GM21737 (cell line): ENCODE results near the gene PDE9A.
"Not testable (repeated sequence)": the region's sequence is repeated elsewhere in the genome, so short reads cannot be mapped to it uniquely, and the experiment has no call there.

Experiments used
- ATAC-seq: cut with Tn5 transposase; IDR thresholded peaks from one replicate; pipeline ENCODE4 v1.9.1; 2021; ENCODE audit warnings: mild to moderate bottlenecking, moderate library complexity; ENCODE audit not compliant: unreplicated experiment

Gene PDE9A

DNA sequence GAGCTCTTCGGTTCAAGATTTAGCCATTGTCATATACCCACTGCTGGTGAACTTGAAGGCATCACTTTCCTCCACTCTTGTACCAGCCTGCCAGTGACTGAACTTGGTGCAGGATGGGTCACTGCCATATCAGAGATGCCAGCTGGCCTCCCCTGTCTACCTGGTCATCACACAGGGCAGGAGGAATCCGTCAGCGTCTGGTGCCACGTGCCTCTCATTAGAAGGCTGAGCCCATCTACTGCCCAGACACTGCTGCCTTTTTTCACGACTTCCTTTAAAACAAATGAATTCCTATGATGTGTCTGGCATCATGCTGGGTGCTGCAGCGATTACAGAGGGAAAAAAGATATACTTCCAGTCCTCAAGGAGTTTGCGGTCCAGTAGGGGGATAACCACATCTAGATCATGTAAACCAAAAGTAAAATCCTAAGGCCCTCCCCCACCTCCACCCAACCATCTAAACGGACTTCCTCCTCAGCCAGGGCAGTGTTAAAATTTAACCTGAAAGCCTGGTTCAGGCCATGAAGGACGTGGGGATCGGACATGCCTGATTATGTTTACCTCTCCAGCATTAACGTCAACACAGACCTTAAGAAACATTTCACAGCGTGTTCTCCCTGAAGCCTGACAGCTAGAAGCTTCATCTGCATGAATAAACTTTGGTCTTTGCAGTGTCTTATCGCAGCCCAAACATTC, 29.2 kb upstream of the PDE9A start:
- no peak for ATAC-seq

DNA sequence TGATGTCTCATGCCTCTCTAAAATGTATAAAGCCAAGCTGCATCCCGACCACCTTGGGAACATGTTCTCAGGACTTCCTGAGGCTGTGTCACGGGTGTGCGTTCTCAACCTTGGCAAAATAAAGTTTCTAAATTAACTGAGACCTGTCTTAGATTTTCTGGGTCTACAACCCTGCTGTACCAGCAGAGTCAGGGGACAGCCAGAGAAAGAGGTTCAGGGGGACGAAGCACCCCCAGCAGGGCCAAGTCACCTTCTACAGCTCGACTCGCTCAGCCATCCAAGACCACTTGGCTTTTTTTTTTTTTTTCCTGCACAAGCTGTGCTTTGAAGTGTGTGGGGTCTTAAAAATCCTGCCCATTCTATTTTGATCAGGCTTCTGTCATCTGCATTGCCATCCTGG, 28.5 kb upstream of the PDE9A start:
- no peak for ATAC-seq

DNA sequence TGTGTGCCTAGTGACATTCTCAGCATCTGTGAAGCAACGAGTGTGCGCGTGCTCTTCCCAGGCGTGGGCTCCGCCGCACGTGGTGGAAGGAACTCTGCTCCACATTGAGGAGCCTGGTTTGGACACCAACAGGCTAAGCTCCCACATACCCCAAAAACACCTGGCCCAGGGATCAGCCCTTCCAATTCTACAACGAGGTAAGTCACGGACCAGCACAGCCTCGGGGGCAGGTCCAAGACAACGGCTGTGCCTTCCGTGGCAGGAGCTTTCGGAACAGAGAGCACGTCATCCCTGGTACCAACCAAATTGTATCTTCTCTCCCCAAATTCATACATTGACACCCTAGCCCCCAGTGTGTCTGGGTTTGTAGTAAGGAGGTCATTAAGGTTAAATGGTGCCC, 27.2 kb upstream of the PDE9A start:
- ATAC-seq: no peak

DNA sequence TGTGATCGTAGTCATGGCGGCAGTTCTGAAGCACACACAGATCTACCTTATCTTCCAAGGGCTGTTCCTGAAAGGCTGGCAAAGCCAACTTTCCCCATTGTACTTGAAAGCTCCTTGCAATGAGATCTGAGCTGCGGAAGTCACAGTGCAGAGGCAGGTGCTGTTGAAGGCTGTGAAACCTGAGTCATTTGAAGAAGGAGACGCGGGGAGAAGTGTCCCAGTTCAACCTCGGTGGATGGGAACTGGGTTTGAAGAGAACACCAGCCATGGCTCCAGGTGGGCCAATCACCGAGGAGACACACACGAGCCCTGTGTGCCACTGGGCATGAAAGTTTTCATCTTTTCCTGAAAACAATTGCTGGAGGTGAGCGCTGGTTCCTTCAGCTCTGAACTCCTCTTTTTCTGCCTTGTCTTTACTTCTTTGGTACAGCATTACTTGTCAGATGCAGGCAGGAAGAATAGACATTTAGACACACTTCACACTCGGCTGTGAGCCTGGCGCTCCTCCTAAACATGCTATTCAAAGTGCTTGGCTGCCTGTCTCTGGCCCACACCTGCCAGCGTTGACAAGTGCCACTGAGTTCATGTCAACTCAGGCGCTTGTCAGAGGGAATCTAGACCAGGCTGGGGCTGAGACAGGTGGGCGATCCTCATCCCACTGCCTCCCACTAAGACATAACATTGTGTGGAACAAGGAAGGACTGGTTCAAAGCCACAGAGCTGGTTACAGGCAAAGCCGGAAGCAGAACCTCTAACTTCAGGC, 25.7 kb upstream of the PDE9A start:
- no peak for ATAC-seq

DNA sequence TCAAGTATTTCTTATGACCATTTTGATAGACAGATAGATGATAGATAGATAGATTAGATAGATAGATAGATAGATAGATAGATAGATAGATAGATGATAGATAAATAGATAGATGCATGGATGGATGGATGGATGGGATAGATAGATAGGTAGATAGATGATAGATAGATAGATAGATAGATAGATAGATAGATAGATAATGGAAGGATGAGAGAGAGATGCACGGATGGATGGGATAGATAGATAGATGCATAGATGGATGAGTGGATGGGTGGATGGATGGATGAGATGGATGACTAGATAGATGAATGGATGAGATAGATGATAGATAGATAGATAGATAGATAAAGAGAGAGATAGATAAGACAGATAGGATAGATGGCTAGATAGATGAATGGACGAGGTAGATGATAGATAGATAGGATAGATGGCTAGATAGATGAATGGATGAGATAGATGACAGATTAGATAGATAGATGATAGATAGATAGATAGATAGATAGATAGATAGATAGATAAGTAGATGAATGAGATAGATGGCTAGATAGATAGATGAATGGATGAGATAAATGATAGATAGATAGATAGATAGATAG, 24.9 kb upstream of the PDE9A start:
- not testable (repeated sequence) for ATAC-seq

DNA sequence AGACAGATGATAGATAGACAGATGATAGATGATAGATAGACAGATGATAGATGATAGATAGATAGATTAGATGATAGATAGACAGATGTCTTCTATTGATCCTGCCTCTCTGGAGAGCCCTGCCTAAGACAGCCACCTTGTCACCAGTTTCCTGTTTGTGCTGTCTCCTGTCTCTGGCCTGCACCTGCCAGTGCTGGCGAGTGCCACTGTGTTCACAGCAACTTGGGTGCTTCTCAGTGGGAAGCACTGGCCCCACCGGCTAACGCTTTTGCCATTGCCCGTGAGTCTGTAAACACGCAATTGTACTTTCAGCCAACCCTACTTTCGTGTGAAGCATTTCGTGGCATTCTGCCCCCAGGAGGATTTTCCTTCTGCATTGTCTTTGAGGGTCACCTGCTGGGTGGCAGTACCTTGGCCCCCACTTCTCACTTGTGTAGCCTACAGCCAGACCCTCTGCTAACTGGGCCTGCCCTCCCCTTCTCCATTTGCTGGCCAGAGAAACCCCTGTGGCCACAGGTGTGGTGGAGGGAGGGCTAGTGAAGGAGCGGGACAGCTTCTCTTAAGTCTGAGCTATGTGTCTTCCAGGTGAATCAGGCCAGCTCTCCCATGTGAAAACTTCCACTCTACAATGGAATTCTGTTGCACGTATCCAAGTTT, 23.4 kb upstream of the PDE9A start:
- ATAC-seq: no peak

DNA sequence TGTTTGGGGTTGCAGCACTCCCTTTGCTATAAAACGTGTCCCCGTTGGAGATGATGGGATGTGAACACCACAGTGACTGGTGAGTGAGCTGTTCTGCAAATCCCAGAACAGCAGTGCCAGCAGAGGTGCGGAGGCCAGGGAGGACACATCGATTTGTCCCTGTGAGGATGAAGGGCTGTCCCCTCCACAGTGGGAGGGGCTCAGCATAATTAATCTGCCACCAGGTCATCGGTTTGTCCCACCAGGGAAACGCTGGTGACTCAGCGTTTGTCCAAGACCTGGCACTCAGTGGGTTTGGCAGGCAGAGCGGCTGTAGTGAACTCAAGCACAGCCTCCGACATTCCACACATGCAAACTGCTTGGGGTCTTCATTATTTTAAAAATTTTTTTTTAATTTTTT, 22.8 kb upstream of the PDE9A start:
- ATAC-seq: no peak

DNA sequence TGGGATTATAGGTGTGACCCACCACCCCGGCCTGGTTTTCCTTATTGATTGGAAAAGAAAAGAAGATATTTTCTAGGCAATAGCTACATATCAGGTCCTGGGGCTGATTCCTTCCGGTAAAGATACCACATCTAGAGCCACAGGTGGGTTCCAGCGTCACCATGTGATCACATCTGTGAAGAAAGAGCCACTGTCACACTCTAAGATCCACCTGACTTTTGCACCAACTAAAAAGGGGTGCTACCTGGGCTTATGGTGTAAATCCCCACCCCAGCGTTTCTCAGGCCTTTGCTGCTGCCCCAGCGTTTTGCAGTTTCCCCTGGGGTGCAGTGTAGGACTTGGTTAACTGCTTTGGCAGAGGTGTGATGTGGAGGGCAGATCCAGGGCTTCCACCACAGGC, 22.3 kb upstream of the PDE9A start:
- ATAC-seq: no peak

DNA sequence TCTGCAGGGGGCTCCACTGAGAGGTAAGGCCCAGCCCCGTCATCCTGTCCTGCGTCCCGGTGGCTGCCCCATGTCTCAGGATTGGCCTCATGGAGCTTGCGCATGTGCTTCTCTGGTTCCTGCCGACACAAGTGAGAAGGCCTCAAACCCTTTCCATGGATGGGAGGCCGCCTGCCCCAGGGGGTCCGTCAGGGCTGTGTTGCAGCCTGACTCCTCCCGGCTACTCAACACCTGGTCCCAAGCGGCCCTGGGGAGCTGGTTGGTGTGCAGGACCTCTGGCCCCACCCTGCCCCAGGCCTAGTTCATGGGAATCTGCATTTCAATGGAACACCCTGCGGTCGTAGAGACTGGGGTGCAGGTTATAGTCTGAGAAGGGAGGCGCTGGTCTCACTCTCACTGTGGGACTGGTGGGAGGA, 21.1 kb upstream of the PDE9A start:
- no peak for ATAC-seq

DNA sequence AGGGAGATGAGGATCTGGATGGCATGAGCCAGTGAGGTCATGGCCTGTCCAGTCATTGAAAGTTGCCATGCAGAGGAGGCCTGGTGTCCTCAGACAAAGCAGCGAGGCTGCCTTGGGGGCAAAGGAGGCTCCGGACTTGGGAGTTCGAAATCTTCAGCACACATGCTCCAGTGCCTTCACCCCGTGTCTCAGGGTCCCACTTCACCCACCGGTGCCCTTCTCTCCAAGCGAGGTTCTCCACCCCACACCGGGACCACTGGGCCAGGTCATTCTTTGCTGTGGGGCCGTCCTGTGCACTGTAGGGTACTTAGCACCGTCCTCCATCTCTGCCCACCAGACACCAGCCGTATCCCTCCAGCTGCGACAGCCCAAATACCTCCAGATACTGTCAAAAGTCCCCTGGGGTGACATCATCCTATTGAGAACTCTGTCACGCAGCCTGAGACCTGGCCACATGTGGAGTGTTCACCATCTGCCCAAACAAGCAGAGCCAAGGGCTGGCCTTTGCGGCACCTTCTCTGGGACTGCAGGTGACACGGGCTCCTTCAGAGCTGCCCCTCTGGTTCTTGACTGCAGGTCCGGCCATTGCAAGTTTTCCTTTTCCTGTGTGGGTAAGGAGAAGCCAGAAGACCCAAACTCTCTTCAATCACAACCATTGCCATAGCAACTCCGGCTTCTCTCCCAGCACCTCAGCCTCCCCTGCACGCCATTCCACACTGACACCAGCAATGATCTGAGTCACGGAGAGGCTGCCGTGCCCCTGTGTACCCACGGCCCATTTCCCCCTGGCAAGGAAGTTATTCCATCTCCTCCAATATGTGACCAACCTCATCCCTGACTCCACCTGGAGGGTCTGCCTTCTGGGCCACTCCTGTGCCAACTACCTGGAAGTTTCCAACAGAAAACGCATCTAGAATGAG, 20.4 kb upstream of the PDE9A start:
- ATAC-seq: no peak

DNA sequence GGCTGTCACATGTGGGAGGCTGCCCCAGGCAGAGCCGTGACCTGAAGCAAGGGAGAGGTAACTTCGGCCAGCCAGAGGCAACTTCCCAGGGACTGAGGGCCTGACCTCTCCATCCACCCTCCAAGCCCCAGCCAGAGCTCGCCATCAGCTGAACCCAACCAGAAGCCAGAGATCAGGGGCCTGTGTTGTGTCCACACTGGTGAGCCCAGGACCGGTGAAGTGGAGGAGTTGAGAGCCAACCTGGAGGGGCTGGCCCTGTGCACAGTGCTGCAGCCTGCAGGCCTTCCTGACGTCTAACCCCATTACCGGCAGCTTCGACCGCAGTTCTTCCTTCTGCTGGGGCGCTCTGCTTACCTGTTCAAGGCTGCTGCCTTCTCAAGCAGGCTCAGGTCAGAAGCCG, 19.6 kb upstream of the PDE9A start:
- no peak for ATAC-seq

DNA sequence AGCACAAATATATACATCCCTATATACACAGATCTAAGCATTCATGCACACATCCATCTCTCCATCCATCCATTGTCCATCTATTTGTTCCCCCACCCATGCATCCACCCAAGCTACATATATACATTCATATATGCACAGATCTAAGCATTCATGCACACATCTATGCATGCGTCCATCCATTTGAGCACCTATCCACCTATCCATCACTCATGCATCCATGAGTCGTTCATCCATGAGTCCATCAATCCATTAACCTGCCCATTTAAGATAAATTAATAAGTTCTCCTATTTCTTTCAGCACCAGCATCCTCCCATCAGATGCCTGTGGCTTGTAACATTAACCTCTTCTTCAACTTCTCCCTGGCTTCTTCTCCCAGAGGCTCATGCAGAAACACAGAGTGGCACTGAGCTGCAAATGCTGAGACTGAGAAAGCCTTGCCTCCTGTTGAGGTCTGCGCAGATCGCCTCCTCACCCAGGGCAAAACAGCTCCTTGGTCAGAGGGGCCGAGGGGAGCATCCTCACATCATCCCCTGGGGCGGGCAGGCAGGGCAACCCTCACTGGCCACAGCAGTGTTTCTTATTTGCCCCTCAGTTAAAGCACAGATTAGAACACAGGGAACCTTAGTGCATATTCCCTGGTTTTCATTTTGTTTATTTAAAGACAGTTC, 17.4 kb upstream of the PDE9A start:
- no peak for ATAC-seq

DNA sequence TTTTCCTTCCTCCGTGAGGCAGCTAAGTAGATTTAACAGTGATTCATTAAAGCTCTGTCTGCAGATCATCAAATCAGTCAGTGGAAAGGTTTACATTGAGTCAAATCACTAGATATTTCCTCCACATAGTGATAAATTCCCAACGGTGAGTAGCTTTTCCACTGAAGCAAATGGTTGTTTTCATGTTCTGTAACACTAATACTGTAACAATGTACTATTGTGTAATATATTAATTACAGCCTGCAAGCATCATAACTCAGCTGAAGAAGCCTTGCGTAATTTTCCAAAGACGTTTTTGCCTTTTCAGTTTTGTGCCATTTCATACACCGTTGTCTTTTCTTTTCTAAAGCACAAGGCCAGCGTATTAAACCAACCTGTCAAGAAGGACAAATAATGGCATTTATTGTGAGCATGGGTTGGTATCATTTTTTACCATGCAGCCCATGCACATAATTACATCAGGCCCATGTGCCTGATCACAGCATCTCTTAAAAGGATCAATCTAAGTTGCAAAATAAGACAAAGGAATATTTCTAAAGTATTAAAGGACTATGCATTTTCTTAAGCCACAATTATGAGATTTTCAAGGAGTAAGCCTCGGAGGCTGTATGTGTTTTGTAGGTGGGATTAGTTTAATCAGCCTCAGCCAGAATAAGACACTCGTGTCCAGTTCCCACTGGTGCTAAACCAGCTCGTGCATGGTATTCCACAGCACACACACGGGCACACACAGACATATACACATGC, 16.7 kb upstream of the PDE9A start:
- no peak for ATAC-seq

DNA sequence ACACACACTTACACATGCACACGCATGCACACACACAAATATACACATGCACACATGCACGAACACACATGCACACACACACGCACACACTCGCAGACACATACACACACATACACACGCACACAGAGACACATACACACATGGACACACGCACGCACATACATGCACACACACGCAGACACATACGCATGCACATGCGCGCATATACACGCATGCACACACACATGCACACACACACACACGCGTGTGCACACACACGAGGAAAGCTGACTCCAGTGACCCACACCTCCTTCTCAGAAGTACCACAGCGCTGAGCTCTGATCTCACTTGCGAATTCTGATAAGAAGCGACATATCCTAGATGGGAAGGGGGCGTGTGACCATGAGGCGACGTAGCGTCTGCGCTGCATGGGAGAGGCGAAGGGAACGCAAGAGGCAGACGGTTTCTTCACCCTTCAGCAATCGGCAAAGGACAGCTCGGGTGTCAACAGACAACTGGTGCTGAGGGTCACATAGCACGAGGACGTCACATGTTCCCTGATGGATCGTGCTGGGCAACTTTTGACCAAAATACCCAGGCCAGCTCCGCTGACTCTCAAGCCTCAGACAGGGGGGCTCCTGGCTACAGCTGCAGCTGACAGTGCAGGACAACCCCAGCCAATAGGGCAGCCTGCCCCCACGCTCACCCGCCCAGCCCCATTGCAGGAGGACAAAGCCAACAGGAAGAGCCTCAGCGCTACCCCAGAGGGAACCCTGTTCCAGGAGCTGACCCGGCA, 16.0 kb upstream of the PDE9A start:
- ATAC-seq: no peak

DNA sequence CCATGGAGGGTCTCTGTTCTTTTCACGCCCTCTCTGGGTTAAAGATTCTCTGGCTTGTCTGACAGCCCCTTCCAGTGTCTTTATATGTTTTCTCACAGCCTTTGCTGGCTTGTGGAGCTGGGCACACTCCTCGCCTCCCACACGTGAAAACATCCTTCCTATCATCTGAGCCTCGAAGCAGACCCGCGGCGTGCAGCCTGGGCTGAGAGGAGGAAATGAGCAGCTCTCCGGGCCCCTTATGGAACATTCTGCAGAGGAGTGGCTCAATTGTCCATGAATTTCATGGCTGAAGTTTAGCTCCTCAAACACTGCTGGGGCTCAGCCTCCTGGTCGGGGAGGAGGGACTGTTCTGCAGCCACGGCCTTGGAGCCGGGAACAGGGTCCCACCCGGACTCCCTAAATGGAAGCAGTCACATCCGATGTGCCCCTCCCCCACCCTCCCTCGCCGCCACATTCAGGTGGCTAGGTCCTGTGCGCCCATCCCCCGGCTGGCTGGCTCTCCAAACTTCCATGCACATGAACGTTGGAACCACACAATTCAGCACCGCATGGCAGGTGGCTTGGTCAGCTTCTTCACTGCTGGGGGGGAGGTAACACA, 15.1 kb upstream of the PDE9A start:
- ATAC-seq: no peak

DNA sequence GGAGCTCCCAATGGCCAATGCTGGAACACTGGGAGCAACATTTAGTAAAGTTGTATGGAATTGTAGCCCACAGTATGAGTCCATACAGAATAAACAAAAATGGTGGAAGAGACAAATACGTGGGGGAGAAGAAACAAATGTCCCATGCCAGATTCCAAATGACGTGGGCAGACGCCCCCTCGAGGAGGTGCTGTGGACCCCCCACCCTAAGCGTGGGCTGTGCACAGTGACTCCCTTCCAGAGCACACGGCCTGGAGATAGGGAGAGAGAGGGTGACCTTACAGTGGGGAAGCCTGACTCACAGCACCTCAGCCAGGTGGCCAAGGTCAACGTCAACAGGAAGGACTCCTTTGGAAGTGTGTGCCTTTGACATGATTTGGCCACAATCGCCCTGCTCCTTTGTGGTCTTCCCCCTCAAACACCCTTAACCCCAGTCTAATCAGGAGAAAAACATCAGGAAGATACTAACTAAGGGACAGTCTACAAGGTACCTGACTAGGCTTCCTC, 13.7 kb upstream of the PDE9A start:
- ATAC-seq: no peak

DNA sequence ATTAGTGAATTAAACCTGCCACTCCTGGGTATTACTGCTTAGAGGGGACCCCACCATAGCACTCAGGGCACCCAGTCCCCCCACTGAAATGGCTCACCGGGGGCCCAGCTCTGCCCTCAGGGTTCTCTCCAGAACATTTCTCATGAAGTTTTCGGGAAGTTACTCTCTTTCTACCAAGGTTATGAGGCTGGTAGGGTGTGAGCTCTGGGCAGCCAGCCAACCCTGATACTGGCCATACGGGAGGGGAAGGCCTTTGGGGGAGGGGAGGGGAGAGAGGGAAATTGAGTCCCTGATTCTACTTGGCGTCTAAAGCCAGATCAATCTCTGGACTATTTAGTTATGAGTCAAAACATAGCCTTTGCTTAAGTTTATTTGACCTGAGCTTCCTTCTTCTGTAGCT, 12.9 kb upstream of the PDE9A start:
- ATAC-seq: no peak
